CD4-positive, alpha-beta memory T cell (primary cell): ENCODE measurements around the gene SYT15. TPM values are rescaled to one million over a fixed set of nuclear protein-coding genes. Genes with fewer than 3 reads are reported as not detected.

Experiments
- CTCF ChIA-PET: fragments of 350-600 bp; sonication (Branson Sonifier 250); formaldehyde crosslinking; loops from one replicate; lab custom pipeline; 2021; ENCODE audit warnings: inconsistent platforms; ENCODE audit not compliant: partially characterized antibody; lab: Charles Lee
- POLR2A ChIA-PET: fragments of 350-600 bp; sonication (Branson Sonifier 250); formaldehyde crosslinking; loops from one replicate; lab custom pipeline; 2021; ENCODE audit not compliant: partially characterized antibody; lab: Charles Lee
- DNase-seq, 5 donors: peaks; one replicate each; pipeline versions ENCODE4 v3.0.0 to v3.0.0-alpha.2; 2020 to 2022; ENCODE audit warnings: mixed read lengths in 1 of 5
- H3K27ac ChIP-seq: one replicate; pipeline ENCODE4 v1.7.0; 2013; ENCODE audit warnings: low read depth, low read length
- H3K27me3 ChIP-seq: 2 replicates; pipeline ENCODE4 v1.7.0; 2013; ENCODE audit warnings: mild to moderate bottlenecking, low read length, moderate library complexity; ENCODE audit not compliant: insufficient read depth
- H3K36me3 ChIP-seq: 2 replicates; pipeline ENCODE4 v1.7.0; 2013; ENCODE audit warnings: mild to moderate bottlenecking, low read length, moderate library complexity; ENCODE audit not compliant: insufficient read depth
- H3K4me1 ChIP-seq: 2 replicates; pipeline ENCODE4 v1.7.0; 2013; ENCODE audit warnings: mild to moderate bottlenecking, low read length, moderate library complexity; ENCODE audit not compliant: insufficient read depth
- H3K4me3 ChIP-seq, 2 donors: one replicate each; pipeline ENCODE4 v1.7.0; 2013; ENCODE audit warnings: low read length in 2 of 2, mild to moderate bottlenecking in 1 of 2
- H3K9me3 ChIP-seq, 2 donors: one replicate each; pipeline ENCODE4 v1.7.0; 2013; ENCODE audit warnings: low read length in 2 of 2, control low read depth in 1 of 2; ENCODE audit not compliant: control insufficient read depth in 1 of 2
- H3K27ac Mint-ChIP-seq, 7 donors: one replicate each; pipeline ENCODE4 v1.8.0; 2020 to 2021; ENCODE audit warnings: mixed read lengths in 7 of 7, mild to moderate bottlenecking in 6 of 7, inconsistent platforms in 3 of 7, moderate library complexity in 3 of 7
- H3K27me3 Mint-ChIP-seq, 2 donors: one replicate each; pipeline ENCODE4 v1.8.0; 2020 to 2021; ENCODE audit warnings: mixed read lengths in 2 of 2
- H3K36me3 Mint-ChIP-seq, 2 donors: one replicate each; pipeline ENCODE4 v1.8.0; 2020 to 2021; ENCODE audit warnings: mixed read lengths in 2 of 2, inconsistent platforms in 1 of 2, mild to moderate bottlenecking in 1 of 2
- H3K4me1 Mint-ChIP-seq, 4 donors: one replicate each; pipeline ENCODE4 v1.8.0; 2020 to 2021; ENCODE audit warnings: mixed read lengths in 4 of 4, mild to moderate bottlenecking in 1 of 4
- H3K4me3 Mint-ChIP-seq, 8 donors: one replicate each; pipeline ENCODE4 v1.8.0; 2020 to 2021; ENCODE audit warnings: mixed read lengths in 8 of 8, mild to moderate bottlenecking in 7 of 8, moderate library complexity in 6 of 8, inconsistent platforms in 3 of 8
- H3K9me3 Mint-ChIP-seq, 8 donors: one replicate each; pipeline ENCODE4 v1.8.0; 2020 to 2021; ENCODE audit warnings: mixed read lengths in 8 of 8, mild to moderate bottlenecking in 5 of 8, inconsistent platforms in 3 of 8, moderate library complexity in 1 of 8
- intact Hi-C: fragments of 100-400 bp; cut with micrococcal nuclease; formaldehyde crosslinking; loops from one replicate; pipeline ENCODE4 v1.15.1; 2023
- polyA plus RNA-seq, 2 donors: library from polyadenylated mRNA; unstranded; fragments of 300-500 nt; fragmentation: Illumina TruSeq; gene quantifications; one replicate each; pipeline ENCODE4 v1.2.3, GENCODE V29; 2021
- total RNA-seq, 2 experiments: library from RNA; stranded (reverse); gene quantifications; one replicate each; pipeline ENCODE4 v1.2.3, GENCODE V29; 2021

The SYT15 gene
- total and polyA plus RNA-seq, 4 experiments from 2014 or later: 0.10 to 1.7 (median 0.55) TPM

DNA sequence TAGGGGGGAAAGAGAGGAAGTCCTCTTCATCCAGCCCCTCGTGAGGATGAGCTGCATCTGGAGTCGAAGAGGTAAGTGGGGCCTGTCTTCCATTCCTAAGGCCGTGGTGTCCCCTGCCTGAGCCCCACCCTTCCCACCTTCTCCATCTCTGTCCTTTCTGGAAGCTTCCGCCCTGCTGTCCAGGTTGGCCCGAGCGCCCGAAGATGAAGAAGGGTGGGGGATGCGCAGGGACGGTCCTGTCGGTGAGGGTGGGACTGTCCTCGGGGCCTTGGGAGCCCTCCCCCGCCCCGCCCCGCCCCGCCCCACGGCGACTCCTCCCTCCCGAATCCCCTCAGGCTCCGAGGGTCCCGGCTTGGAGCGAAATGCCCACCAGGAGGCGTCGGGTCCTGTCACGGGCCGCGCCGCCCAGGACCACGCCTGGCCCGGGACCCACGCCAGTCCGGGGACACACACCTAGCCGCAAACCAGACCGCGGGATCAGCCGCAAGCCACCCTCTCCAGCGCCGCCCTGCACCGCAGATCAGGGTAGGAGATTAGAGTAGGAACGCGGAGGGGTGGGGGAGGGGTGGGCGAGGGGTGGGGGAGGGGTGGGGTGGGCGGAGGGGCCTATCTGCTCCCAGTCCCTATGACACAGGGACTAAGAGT lies 37.8 kb upstream of the SYT15 start:
- H3K27ac ChIP-seq: no peak overlapping the region
- H3K4me3 ChIP-seq: no peak overlapping the region
- ChIA-PET CTCF (interaction anchor here (1.8 kb wide), 1 partner anchor 10 kb away, joined by 7 read pairs; no protein-coding TSS in a partner anchor), POLR2A (no interaction called here)
- H3K36me3 ChIP-seq: no peaks in the 10 kb centered on the region
- Mint-ChIP-seq H3K27me3 (peaks cover 43 to 52% of the 10 kb centered on the region in 2 donors), H3K4me3 (peak overlapping the region in 1 of 8 donors; percentile 38), H3K27ac (no peak overlapping the region), H3K9me3 (peaks cover 0 to 3% (median 0%) of the 10 kb centered on the region in 8 donors), H3K4me1 (peaks cover 1 to 13% (median 6%) of the 10 kb centered on the region in 4 donors), H3K36me3 (no peaks in the 10 kb centered on the region)
- no peaks in the 10 kb centered on the region for H3K9me3 ChIP-seq
- no peaks in the 10 kb centered on the region for H3K4me1 ChIP-seq
- DNase-seq: peak in 1 of 5 donors; percentile 28
- intact Hi-C loops: no loop called here
- peaks cover 7% of the 10 kb centered on the region for H3K27me3 ChIP-seq

DNA sequence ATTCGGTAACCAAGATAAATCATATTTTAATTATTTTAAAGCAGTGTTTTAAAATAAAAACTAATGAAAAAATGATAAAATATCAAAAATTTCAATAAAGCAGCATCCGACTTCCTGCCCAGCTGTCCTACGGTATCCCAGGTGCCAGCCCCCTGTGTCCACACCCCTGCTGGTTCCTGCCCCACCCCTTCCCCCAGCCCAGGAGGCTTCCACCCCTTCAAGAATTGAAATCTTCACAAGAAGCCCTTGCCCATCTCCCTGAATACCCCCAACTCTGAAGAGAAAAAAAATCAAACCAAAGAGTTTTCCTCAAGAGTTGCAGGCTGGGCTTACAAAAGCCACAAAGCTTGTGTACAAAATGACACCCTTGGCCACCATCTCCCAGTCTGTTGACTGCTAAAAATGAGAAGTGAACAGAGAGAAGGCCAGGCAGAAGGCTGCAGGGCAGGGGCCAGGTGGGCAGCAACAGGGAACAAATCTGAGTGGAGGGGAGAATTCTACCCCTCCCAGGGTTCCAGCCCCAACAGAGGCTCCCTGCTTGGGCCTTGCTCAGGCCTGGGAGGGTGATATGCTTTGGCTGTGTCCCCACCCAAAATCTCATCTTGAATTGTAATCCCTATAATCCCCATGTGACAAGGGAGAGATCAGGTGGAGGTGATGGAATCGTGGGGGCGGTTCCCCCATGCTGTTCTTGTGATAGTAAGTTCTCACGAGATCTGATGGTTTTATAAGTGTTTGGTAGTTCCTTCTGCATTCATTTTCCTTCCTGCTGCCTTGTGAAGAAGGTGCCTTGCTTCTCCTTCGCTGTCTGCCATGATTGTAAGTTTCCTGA lies 37.0 kb upstream of the SYT15 start:
- DNase-seq: peak in 1 of 5 donors; percentile 9
- Histone ChIP-seq H3K9me3 (no peaks in the 10 kb centered on the region), H3K36me3 (no peaks in the 10 kb centered on the region), H3K4me3 (no peak overlapping the region), H3K4me1 (no peaks in the 10 kb centered on the region), H3K27ac (no peak overlapping the region), H3K27me3 (peaks cover 7% of the 10 kb centered on the region)
- ChIA-PET POLR2A (no interaction called here), CTCF (no interaction called here)
- intact Hi-C loops: no loop called here
- Mint-ChIP-seq H3K27me3 (peaks cover 36 to 45% of the 10 kb centered on the region in 2 donors), H3K4me1 (peaks cover 1 to 13% (median 6%) of the 10 kb centered on the region in 4 donors), H3K36me3 (no peaks in the 10 kb centered on the region), H3K27ac (no peak overlapping the region), H3K9me3 (peaks cover 0 to 3% (median 0%) of the 10 kb centered on the region in 8 donors), H3K4me3 (peak overlapping the region in 1 of 8 donors; percentile 33)

DNA sequence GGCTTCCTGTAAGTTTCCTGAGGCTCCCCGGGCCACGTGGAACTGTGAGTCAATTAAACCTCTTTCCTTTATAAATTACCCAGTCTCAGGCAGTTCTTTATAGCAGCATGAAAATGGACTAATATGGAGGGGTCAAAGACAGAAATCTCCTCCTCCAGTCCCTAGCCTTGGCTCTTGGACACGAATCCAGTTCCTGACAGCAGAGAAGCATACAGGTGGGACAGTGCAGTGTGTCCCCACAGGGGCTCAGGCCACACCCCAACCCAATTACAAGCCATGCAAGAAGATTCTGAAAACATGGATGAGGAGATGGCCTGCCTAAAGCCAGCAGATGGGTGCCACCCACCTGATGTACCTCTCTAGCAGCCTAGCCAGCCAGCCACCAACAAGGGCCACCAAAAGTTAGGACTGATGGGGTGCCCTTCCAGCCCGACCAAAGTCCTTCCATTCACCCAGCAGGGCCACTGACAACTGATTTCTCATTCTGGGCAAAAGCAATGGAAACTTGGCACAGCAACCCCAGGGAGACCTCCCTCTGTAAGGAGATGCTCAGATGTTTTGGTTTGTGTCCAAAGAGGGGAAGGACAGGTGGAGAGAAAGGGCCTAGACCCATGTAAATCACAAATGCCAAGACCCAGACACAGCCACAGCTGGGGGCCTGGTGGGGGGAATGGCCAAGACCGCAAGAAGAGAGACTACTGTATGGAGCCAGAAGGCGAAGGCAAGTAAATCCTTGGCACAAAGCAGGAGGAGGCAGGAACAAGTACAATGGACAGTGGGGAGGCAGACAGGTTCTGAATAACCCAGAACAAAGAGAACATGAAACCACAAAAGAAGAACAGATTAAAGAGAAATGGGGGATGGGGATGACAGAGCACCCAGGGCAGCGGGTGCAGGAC lies 36.1 kb upstream of the SYT15 start:
- H3K36me3 Mint-ChIP-seq: no peaks in the 10 kb centered on the region
- H3K4me1 Mint-ChIP-seq: peaks cover 1 to 13% (median 6%) of the 10 kb centered on the region in 4 donors
- peaks cover 0 to 3% (median 0%) of the 10 kb centered on the region in 8 donors for H3K9me3 Mint-ChIP-seq
- intact Hi-C loops: no loop called here
- DNase-seq: peak in 1 of 5 donors; percentile 34
- no peak overlapping the region for H3K27ac ChIP-seq
- H3K27me3 Mint-ChIP-seq: peaks cover 29 to 38% of the 10 kb centered on the region in 2 donors
- peak overlapping the region in 1 of 8 donors; percentile 33 for H3K4me3 Mint-ChIP-seq
- no peak overlapping the region for H3K27ac Mint-ChIP-seq
- CTCF ChIA-PET: no interaction called here
- peaks cover 7% of the 10 kb centered on the region for H3K27me3 ChIP-seq
- no peaks in the 10 kb centered on the region for H3K36me3 ChIP-seq
- H3K4me1 ChIP-seq: no peaks in the 10 kb centered on the region
- H3K4me3 ChIP-seq: no peak overlapping the region
- POLR2A ChIA-PET: no interaction called here
- no peaks in the 10 kb centered on the region for H3K9me3 ChIP-seq

DNA sequence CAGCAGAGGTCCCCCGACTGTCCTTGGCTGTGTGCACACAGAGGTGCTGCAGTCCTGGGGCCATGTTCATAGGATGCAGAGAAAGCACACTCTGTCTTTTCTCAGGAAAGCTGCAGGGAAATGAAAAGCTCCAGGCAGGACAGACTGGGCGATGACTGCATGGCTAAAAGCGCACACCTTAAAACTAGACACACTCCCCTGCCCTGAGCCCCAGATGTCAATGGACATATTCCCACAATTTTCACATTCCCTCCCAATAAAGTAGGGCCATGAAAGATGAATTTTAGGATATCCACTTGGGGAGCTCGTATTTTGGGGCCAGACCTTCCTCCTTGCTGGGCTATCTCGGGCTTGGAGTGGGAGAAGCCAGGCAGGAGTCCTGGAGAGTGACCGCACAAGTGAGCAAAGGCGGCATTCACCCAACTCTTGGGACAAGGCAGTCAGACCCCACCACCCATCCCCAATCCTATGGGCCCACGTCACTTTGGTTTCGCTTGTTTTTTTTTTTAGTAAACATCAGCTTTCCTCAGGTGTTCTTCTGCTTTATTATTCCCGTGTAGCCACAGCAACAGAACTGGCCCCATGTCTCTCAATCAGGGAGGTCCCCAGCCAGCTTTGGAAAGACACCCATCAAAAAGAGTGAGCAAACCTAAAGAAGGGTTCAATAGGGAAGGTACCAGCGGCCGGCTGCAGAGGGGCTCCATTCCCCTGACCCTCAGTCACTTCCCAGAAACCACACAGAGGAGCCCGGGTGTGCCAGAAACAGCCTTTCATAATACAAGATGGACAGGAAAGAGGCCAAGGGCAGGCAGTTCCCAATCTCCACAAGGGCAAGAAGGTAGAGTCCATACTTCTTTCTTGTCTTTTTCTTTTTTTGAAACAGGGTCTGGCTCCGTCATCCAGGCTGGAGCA lies 35.2 kb upstream of the SYT15 start:
- ChIA-PET CTCF (no interaction called here), POLR2A (no interaction called here)
- Mint-ChIP-seq H3K4me1 (peaks cover 1 to 13% (median 6%) of the 10 kb centered on the region in 4 donors), H3K27me3 (peaks cover 23 to 36% of the 10 kb centered on the region in 2 donors), H3K27ac (no peak overlapping the region), H3K4me3 (no peak overlapping the region), H3K9me3 (peaks cover 0 to 3% (median 0%) of the 10 kb centered on the region in 8 donors), H3K36me3 (no peaks in the 10 kb centered on the region)
- H3K9me3 ChIP-seq: no peaks in the 10 kb centered on the region
- peak in 1 of 5 donors; percentile 33 for DNase-seq
- H3K36me3 ChIP-seq: no peaks in the 10 kb centered on the region
- intact Hi-C loops: no loop called here
- H3K4me3 ChIP-seq: no peak overlapping the region
- peaks cover 7% of the 10 kb centered on the region for H3K27me3 ChIP-seq
- no peaks in the 10 kb centered on the region for H3K4me1 ChIP-seq
- no peak overlapping the region for H3K27ac ChIP-seq

DNA sequence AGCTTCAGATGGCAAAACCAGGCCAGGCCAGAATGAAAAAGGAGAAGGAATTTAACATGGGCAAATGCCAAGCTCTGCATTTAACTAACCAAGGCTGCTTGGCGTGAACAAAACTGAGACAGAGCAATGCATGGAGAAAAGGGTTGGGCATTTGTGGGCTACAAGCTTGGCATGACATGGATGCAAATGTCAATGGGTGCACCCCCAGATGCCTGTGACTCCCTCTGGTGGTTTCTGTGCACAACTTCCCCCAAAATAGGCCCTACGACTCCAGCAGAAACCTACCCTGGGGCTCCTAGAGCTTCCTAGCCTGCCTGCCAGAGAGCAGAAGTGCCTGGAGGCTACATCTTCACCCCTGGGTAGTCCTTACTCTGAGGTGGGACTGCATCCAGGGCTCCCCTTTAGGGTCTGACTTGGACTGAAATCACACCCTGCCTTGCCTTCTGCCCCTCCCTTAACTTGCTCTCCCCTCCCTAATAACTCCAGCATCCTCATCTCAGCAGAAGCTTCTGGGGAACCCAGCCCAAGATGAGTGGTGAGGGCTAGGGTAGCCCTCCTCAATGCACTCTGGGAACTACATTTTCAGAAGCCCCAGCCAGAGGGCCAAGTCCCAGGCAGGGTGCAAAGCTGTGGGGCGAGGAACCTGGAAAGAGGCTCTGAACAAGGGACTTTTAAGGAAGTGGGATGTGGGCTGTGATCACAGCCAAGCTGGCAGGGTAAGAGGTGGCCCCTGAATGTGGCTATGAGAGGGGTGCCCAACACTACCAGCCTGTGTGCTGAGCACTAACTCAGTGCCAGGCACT lies 33.7 kb upstream of the SYT15 start:
- H3K36me3 Mint-ChIP-seq: no peaks in the 10 kb centered on the region
- peaks cover 0 to 3% (median 0%) of the 10 kb centered on the region in 8 donors for H3K9me3 Mint-ChIP-seq
- ChIA-PET CTCF (interaction anchor here (1.2 kb wide), 1 partner anchor 15 kb away, joined by 3 read pairs; no protein-coding TSS in a partner anchor), POLR2A (no interaction called here)
- peak in 1 of 5 donors; percentile 15 for DNase-seq
- H3K27me3 ChIP-seq: peaks cover 4% of the 10 kb centered on the region
- no peak overlapping the region for H3K27ac Mint-ChIP-seq
- H3K4me3 Mint-ChIP-seq: no peak overlapping the region
- H3K9me3 ChIP-seq: no peaks in the 10 kb centered on the region
- intact Hi-C loops: no loop called here
- peaks cover 14 to 25% of the 10 kb centered on the region in 2 donors for H3K27me3 Mint-ChIP-seq
- H3K4me3 ChIP-seq: no peak overlapping the region
- H3K4me1 Mint-ChIP-seq: peaks cover 1 to 10% (median 6%) of the 10 kb centered on the region in 4 donors
- no peaks in the 10 kb centered on the region for H3K4me1 ChIP-seq
- no peak overlapping the region for H3K27ac ChIP-seq
- no peaks in the 10 kb centered on the region for H3K36me3 ChIP-seq
